Bone marrow (tissue), 2 donors: ENCODE measurements around the gene MAP1A.

ENCODE experiments used
- DNase-seq, 2 donors: peaks; one replicate each; lab custom pipeline; 2025; lab: John Stamatoyannopoulos, UW

The MAP1A gene

DNA sequence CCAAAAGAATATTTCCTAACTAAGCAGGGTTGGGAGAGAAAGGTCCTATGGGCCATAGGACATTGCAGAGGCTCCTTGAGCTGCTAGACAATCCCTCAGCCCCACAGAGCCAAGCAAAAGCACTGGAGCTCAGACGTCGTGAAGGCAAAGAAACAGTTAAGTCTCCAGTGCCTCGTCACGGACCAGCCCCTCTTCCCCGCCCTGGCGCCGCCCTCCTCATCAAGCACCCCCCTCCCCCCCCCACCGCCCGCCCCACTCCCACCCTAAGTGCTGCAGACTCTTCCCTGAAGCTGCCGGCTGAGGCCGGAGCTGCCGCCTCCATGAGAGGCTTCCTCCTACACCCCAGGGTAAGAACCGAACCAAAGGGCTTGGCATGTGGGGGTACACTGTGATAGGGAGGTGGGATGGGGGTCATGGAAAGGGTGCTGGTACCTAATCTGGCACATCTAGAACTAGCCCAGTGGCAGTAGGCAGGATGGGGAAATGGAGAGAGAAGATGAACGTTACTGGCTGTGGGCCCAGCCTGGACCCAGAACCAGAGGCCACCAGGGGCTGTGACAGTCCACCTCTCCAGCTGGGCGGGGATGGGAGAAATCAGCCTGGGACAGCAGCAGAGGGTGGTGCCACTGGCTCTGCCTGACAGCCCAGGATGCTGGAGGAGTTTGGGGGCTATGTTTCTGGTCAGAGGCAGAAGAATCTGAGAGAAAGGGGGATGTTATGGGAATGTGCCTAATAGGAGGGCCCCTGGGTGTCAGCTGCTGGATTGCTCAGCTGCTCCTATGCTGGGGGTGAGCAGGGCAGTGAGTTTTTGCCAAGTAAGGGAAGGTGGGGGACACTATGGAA is at the start of gene MAP1A:
Gene MAP1A, plus strand, starts transcription at position 255 of the 843 bp plus-strand sequence. CDS start 3,866 bp downstream, outside the sequence.
- DNase-seq: peak in 1 of 2 donors; percentile 54

DNA sequence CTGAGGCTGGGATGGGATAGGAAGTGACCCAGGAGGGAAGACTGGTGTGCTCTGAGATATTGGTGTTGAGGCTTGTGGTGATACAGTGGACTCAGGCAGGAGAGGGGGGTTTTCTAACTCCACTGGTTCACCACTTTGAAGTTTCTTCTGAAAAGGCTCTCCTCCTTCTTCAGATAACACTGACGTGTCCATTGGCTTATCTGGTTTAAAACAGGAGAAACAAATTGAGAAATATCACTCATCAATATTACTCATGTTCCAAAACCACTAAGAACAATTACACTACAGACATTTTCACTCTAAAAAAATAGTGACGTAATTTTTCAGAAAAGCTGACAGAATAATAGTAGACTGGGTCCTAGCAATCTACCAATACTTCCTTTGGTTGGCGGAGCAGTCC is 47.5 kb upstream of the MAP1A start:
- DNase-seq: no peak

DNA sequence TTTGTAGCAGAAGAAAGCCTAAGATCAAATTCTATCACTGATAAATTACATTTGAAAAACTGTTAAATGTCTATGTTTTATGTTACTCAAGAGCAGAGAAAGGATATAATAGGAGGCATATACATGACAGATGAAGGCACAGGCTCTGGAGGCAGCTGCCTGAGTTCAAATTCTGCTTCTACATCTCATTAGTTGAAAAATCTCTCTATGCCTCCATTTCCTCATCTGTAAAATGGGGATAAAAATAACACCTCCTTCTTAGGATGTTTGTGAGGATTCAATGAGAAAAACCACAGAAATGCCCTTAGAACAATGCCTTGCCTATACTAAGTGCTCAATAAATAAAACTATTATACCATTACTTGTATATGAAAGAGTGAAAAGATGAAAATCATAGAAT is 45.4 kb upstream of the MAP1A start:
- no peak for DNase-seq

DNA sequence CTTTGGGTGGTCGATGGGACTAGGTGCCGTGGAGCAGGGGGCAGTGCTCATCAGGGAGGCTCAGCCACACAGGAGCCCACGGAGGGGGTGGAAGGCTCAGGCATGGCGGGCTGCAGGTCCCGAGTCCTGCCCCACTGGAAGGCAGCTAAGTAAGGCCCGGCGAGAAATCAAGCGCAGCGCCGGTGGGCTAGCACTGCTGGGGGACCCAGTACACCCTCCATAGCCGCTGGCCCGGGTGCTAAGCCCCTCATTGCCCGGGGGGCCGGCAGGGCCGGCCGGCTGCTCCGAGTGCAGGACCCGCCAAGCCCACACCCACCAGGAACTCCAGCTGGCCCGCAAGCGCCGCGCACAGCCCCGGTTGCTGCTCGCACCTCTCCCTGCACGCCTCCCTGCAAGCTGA is 43.5 kb upstream of the MAP1A start:
- no peak for DNase-seq

DNA sequence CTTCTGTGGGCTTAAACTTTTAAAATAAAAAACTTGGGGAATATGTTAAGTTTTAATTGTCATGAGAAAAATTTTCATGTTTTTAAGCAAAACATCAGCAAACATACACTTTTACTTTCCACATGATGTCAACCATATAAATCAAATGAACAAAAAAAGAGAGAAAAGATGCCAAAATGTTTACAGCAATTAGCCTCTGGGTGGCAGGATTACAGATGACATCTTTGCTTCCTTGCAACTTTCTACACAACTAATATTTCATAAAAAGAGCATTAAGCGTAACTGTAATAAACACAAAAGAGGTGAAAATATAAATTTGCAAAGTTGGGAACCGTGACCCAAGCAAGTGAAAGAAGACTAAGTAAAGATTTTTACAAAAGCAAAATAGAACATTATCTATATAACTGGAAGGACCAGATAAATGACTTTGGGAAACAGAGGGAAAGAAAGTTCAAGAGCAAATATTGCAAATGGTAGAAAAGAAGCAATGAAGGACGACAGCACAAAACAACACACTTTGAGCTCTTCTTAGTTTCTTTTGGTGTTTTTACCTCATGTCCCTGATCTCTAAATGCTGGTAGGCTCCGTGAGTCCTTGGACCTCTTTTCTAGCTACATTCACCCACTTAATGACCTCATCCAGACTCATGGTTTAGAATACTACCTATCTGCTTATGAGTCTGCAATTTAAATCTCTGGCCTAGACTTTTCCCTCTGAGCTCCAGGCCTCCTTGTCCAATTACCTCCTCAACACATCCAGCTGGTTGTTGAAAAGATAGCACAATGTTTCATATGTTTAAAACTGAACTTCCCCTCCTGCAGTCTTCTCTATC is 33.9 kb upstream of the MAP1A start:
- peak in 1 of 2 donors; percentile 62 for DNase-seq

DNA sequence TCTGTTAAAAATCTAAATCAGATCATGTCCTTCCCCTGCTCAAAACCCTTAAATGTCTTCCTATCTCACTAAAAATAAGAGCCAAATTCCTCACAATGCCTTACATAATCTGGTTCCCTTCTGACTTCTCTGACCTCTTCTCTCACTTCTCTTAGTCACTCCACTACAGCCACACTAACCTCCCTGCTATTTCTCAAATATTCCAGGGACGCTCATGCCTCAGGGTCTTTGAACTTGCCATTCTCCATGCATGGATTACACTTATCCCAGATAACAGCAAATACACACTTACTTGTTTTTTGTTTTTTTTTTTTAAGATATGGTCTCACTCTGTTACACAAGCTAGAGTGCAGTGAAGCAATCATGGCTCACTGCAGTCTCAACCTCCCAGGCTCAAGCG is 33.0 kb upstream of the MAP1A start:
- no peak for DNase-seq

DNA sequence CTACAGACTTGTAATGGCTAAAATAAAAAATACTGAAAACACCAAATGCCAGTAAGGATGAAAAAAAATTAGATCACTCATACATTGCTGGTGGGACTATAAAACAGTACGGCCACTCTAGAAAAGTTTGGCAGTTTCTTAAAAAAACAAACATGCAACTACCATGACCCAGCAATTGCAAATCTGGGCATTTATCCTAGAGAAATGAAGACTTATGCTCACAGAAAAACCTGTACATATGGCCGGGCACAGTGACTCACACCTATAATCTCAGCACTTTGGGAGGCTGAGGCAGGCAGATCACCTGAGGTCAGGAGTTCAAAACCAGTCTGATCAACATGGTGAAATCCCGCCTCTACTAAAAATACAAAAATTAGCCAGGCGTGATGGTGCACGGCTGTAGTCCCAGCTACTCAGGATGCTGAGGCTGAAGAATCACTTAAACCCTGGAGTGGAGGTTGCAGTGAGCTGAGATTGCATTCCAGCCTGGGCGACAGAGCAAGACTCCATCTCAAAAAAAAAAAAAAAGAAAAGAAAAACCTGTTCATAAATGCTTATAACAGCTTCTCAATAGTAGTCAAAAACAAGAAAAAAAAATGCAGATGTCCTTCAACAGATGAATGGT is 30.0 kb upstream of the MAP1A start:
- DNase-seq: no peak

DNA sequence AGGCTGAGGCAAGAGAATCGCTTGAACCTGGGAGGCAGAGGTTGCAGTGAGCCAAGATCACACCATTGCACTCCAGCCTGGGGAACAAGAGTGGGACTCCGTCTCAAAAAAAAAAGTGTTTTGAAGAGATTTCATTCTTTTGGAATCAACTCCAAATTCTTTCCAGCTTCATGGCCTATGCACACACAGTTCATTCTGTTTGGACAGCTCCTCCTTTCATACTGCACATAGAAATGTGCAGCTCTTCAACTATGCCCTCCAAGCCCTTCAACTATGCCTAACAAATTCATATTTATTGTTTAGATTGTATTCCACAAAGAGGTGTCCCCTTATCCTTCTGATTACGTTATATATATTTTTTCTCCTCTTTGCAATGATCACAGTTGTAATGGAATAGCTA is 28.6 kb upstream of the MAP1A start:
- DNase-seq: no peak

DNA sequence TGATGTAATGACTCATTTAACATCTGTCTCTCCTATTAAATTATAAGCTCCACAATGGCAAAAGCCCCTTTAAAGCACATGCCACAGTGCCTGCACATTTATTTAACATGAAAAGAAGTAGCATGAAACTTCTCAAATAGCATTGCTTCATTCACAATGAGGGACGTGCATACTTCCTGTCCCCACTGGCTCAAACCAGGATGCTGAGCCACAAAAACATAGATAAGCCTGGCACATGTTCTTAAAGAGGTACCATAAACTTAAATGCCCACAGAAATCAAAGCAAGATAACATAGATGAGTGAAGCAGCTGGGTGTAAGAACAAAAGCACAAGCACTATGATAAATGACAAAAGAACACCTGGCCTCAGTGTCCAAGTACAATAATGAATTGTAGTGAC is 28.2 kb upstream of the MAP1A start:
- DNase-seq: no peak

DNA sequence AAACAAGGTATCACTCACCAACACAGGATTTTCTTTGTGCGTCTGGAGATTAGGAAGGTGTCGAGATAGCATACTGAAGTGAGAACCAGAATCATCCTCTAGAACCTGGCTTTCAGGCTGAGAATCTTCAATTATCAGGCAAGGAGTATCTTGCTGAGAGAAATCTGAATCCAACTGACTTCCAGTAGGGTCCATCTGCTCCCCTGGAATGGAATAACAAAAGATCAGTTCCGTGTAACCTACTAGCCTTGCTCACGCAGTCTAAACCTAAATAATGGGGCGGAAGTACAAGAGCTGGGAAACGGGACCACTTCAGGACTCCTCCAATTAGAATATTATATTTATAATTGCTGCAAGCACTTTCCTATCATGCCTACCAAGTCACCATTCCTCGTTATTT is 25.1 kb upstream of the MAP1A start:
- DNase-seq: no peak

DNA sequence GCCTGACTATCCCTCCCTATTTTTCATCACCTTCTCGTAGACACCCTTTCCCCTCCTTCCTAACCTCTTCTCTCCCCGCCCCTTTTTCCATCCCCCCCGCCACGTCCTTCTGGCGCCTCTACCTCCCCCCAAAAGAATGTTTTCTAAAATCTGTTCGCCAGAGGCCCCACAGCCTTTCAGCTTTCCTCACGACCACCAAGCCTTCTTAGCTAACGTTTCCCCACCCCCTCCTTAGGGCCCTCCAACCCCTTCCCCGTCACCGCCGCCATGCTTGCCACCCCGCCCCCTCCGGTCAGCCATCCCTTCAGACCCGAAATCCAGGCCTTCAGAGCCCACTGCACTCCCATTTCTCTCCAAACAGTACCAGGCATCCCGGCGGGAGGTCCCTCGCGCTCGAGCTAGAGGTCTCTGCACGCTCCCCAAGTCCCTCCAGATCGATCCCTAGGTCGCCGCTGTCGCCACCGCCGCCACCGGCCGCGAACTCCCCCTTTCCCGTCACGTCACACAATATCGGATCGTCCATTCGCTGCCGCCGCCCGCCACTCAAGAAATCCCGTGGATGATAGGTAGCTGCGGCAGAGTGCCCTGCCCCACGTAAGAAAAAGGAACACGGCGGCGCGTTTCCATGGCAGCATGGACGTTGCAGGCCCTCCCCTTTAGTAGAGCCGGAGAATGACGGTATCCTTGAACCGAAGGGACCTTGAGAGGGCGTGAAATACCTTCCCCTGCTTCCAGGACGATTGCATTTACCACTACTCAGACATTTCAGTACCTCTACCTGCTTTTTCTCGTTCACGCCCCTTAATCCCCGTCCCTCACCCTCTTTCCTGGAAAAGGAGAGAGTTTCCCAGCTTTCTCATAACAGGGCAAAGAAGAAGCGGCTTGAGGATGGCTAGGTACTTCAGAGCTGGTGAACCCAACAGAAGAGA is 24.5 kb upstream of the MAP1A start, which contains the start of gene TP53BP1:
Gene TP53BP1, minus strand, starts transcription at position 484 of the 929 bp plus-strand sequence. Its CDS starts 113 bp downstream, at position 371.
- peak; percentile 79 to 90 for DNase-seq

DNA sequence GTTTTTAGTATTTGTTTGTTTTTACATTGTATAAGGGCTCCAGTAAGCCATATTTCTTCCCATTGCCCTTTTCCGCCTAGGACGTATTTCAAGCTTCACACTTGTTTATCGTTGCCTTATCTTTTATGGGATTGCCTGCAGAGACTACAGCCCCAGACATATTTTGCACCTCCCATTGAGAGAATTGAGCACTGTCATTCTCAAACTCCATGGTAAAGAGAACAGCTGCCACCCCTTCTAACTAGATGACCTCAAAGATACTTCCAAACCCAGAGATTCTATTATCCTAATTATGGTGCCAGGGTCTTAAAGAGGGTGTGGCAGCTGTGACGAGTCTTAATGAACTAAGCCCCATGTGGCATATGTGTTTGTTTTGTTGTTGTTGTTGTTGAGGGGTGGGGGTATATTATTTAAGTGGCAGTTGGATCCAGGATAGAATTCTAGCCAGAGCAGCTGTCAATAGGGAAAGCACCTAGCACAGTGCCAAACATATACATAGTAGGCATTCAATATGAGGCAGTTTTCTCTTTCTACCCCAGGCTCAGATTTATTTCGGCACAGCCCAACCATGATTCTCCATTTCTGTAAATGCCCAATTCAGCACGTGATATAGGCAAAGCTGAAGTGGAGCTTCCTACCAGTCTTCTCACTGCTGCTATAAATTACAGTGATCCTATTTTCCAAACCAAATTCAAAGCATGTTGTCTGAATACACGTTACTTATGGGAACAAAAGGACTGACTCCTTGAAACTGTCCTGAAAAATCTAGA is 23.5 kb upstream of the MAP1A start:
- no peak for DNase-seq

DNA sequence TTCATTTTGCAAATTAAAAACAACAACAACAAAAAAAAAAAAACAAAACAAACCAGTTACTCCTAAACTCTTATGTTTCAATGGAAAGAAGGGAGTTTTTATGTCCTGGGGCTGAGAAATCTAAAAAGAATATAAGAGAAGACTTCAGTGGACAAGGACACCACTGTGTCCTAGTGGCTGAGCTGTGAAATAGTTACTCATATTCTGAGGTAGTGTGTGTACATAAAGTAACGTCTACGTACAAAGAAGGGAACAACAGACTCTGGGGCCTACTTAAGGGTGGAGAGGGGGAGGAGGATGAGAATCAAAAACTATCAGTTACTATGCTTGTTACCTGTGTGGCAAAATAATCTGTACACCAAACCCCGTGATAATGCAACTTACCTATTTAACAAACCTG is 18.4 kb upstream of the MAP1A start:
- DNase-seq: no peak

DNA sequence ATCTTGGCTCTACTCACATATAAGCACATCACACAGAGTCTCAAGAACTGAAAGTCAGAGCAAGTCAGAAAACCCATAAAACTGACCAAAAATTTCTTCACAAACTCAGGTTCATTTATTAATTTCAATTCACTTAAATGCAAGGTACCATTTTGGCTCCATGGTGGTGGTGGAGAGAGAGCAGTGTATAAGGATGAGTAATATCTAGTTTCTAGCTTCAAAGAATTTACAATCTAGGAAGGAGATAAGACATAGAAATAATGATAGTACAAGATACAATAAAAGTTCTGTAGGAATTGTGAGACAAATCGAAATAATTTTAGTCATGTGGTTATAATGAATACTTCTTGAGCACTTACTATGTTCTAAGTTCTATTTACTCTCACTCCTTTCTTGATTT is 17.8 kb upstream of the MAP1A start:
- DNase-seq: no peak

DNA sequence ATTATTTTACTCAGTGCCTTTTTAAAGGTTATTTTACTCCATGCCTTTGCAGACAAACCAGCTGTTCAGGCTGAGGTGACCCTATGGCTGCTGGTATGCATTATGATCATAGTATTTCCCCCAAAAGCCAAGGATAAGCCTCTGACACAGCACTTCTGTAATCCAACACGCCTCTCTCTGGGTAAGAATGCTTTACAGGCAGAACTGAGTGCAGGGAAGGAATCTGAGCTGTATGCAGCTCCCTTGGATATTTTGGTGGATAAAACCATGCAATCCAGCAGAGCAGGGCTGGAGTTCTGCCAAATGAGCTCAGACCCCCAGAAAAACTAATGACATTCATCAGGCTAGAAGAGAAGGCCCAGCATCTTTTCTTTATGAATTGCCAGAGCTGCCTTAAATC is 11.7 kb upstream of the MAP1A start:
- no peak for DNase-seq

DNA sequence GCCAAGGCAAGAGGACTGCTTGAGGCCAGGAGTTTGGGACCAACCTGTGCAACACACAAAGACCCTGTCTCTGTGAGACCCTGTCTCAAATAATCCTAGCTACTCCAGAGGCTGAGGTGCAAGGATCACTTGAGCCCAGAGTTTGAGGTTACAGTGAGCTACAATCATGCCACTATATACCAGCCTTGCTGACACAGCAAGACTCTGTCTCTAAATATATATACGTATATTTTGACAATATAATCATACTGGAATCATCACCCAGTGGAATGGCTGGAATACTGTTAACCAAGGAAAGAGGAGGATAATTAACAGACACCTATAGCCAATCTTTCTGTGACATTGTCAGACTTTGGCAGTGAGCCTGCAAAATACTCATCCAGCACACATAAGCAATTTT is 9.0 kb upstream of the MAP1A start:
- DNase-seq: no peak

DNA sequence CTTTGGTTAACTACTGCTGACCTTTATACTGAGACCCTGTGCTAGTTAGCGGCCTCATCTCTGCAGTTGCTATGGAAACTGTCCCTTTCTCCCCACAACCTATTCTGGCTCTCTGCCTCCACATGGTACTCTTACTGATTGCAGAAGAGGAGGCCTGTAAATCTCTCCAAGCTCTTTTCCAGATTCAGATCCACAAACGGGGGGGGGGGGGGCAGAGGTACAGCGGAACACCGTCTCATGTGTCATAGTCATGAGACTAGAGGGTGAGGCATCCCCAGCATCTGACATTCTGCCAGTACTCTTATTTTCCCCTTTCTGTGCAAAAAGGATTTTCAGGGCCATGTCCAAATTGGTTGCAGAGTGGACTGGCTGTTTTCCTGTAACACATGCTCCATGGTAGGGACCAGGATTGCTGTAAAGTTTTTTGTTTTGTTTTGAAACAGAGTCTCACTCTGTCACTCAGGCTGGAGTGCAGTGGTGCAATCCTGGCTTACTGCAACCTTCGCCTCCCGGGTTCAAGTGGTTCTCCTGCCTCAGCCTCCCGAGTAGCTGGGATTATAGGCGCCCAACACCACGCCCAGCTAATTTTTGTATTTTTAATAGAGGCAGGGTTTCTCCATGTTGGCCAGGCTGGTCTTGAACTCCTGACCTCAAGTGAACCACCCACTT is 8.3 kb upstream of the MAP1A start:
- no peak for DNase-seq

DNA sequence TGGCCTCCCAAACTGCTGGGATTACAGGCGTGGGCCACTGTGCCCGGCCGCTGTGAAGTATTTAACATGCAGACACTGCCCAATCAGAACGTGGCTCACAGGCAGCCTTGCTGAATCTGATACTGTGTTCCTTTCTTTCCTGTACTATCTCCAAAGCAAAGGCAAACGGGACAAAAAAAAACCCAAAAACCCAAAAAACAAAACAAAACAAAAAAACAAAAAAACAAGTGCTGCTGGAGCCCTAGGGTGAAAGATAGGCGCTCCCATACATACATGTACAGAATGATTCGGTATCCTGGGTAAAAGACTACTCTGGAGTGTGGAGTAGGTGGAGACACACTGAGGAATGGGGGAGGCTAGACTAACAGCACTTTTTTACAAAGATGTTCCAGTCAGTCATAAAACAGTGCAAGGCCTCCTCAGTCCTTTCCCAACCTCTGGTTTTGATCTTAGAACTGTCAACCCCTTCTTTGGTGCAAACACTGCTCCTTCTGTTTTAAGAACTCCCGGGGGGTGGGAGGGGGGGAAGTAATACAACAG is 7.7 kb upstream of the MAP1A start:
- no peak for DNase-seq

DNA sequence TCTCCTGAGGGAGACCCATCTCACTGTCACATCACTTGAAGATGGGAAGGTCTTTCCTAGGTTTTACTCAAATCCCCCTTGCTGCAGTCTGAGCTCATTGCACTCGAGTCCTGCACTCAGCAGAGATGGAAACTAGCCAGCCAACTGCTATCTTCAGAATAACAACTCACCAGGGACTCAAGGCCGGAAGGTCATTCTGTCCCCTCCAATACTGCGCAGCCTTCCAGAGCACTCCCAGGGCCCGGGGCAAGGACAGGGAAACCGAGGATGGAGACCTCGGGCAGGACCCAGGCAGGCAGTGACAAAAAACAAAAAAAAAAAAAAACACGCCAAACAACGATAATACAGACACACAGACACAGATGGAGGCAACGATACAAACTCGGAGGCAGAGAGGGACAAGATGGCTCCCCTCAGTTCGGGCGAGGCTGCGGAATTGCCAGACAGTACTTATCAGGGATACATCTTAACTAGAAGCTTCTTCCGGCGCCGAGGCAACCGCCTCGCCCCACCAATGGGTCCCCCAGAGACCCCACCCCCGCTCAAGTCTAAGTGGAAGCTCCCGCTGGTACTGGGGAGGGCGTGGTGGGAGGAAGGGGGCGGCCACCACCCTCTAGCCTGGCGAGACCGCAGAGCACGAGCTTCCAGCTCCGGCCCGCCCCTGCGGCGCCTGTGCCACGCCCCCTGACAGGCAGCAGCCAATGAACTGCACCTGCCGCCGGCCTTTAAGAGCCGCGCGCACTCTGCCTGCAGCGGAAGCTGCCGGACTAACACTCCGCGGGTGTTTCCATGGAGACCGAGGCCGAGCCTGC is 7.0 kb upstream of the MAP1A start:
- peak; percentile 82 to 92 for DNase-seq
